CD14-positive monocyte (primary cell): ENCODE results near the gene PLA2G4A. TPM values are rescaled to one million over a fixed set of nuclear protein-coding genes. Genes with fewer than 3 reads are reported as not detected.

ENCODE experiments used
- DNase-seq, 3 donors: peaks; one replicate each; pipeline ENCODE4 v3.0.0-alpha.2; 2011 to 2022
- H2AFZ ChIP-seq: 2 replicates; pipeline ENCODE4 v1.6.0; 2012; ENCODE audit warnings: mild to moderate bottlenecking, low read depth, low read length, inconsistent platforms; ENCODE audit not compliant: insufficient read depth, poor library complexity, severe bottlenecking
- H3K27ac ChIP-seq, 2 donors: 1 replicate in 1 of 2; 2 replicates in 1 of 2; pipeline ENCODE4 v1.5.1; 2012 to 2013; ENCODE audit warnings: low read length in 2 of 2, control low read depth in 1 of 2, inconsistent platforms in 1 of 2, low read depth in 1 of 2, mild to moderate bottlenecking in 1 of 2
- H3K27me3 ChIP-seq, 2 donors: one replicate each; pipeline versions ENCODE4 v1.6.0 to v1.6.1; 2011 to 2013; ENCODE audit warnings: low read length in 2 of 2; ENCODE audit not compliant: control insufficient read depth in 2 of 2, insufficient read depth in 2 of 2
- H3K36me3 ChIP-seq, 2 donors: replicated peaks in 1 of 2; 1 replicate in 1 of 2; 2 replicates in 1 of 2; pipeline versions ENCODE4 v1.5.1 to v1.6.1; 2012 to 2013; ENCODE audit warnings: low read length in 2 of 2, control low read depth in 1 of 2, inconsistent platforms in 1 of 2, mild to moderate bottlenecking in 1 of 2; ENCODE audit not compliant: insufficient read depth in 2 of 2, control insufficient read depth in 1 of 2
- H3K4me1 ChIP-seq, 2 donors: 1 replicate in 1 of 2; 2 replicates in 1 of 2; pipeline versions ENCODE4 v1.5.1 to v1.6.1; 2012 to 2013; ENCODE audit warnings: low read length in 2 of 2, control low read depth in 1 of 2, inconsistent platforms in 1 of 2, mild to moderate bottlenecking in 1 of 2, moderate library complexity in 1 of 2; ENCODE audit not compliant: insufficient read depth in 2 of 2, control insufficient read depth in 1 of 2
- H3K4me2 ChIP-seq: replicated peaks from 2 replicates; pipeline ENCODE3; 2012; ENCODE audit warnings: low read length, moderate library complexity, mild to moderate bottlenecking; ENCODE audit not compliant: poor library complexity, severe bottlenecking; ENCODE audit errors: extremely low read depth
- H3K4me3 ChIP-seq, 3 experiments: fragments of 200-600 bp in 1 of 3; sonication (generic) in 1 of 3; replicated peaks in 1 of 3; 1 replicate in 2 of 3; 2 replicates in 1 of 3; pipeline ENCODE4 v1.5.1; 2011 to 2013; ENCODE audit warnings: low read length in 3 of 3, mild to moderate bottlenecking in 3 of 3, control low read depth in 2 of 3, low read depth in 2 of 3, inconsistent platforms in 1 of 3, moderate library complexity in 1 of 3
- H3K79me2 ChIP-seq: 2 replicates; pipeline ENCODE4 v1.6.0; 2012; ENCODE audit warnings: mild to moderate bottlenecking, control low read depth, inconsistent platforms, low read length, moderate library complexity; ENCODE audit not compliant: insufficient read depth
- H3K9ac ChIP-seq: 2 replicates; pipeline ENCODE4 v1.6.0; 2017; ENCODE audit warnings: low read length, mild to moderate bottlenecking; ENCODE audit not compliant: insufficient read depth, poor library complexity, severe bottlenecking
- H3K9me3 ChIP-seq, 2 donors: replicated peaks in 1 of 2; 1 replicate in 1 of 2; 2 replicates in 1 of 2; pipeline versions ENCODE4 v1.5.1 to v1.6.1; 2012 to 2013; ENCODE audit warnings: low read length in 2 of 2, control low read depth in 1 of 2; ENCODE audit not compliant: control insufficient read depth in 1 of 2, insufficient read depth in 1 of 2
- H4K20me1 ChIP-seq: 2 replicates; pipeline ENCODE4 v1.6.0; 2012; ENCODE audit warnings: mild to moderate bottlenecking, low read length, control low read depth, moderate library complexity; ENCODE audit not compliant: insufficient read depth
- H3K27ac Mint-ChIP-seq, 7 donors: one replicate each; pipeline ENCODE4 v1.8.0; 2020; ENCODE audit warnings: mild to moderate bottlenecking in 7 of 7, mixed read lengths in 7 of 7, moderate library complexity in 6 of 7, inconsistent platforms in 2 of 7
- H3K27me3 Mint-ChIP-seq, 3 donors: one replicate each; pipeline ENCODE4 v1.8.0; 2021 to 2022; ENCODE audit warnings: low read depth in 3 of 3, mild to moderate bottlenecking in 3 of 3, mixed read lengths in 3 of 3, moderate library complexity in 3 of 3, inconsistent platforms in 1 of 3
- H3K36me3 Mint-ChIP-seq, 2 donors: one replicate each; pipeline ENCODE4 v1.8.0; 2020; ENCODE audit warnings: mixed read lengths in 2 of 2, inconsistent platforms in 1 of 2, mild to moderate bottlenecking in 1 of 2
- H3K4me1 Mint-ChIP-seq: one replicate; pipeline ENCODE4 v1.8.0; 2020; ENCODE audit warnings: mild to moderate bottlenecking, mixed read lengths
- H3K4me3 Mint-ChIP-seq, 2 donors: one replicate each; pipeline ENCODE4 v1.8.0; 2020; ENCODE audit warnings: mild to moderate bottlenecking in 2 of 2, mixed read lengths in 2 of 2, moderate library complexity in 1 of 2
- H3K9me3 Mint-ChIP-seq, 7 donors: one replicate each; pipeline ENCODE4 v1.8.0; 2020 to 2022; ENCODE audit warnings: mixed read lengths in 7 of 7, mild to moderate bottlenecking in 6 of 7, moderate library complexity in 6 of 7, inconsistent platforms in 2 of 7
- WGBS: methylation state at CpG from one replicate; pipeline ENCODE4 v1.1.5; 2013; ENCODE audit warnings: missing lambda C conversion rate; ENCODE audit not compliant: insufficient coverage; 5-methylcytosine and 5-hydroxymethylcytosine counted together
- intact Hi-C, 2 donors: fragments of 100-400 bp; cut with micrococcal nuclease; formaldehyde crosslinking; loops; one replicate each; pipeline versions ENCODE4 v1.15.0 to v1.15.1; 2023
- polyA plus RNA-seq, 3 donors: library from polyadenylated mRNA; depleted of rRNA in 1 of 3; unstranded in 2 of 3; stranded (reverse) in 1 of 3; fragments of 300-500 nt in 2 of 3; fragments of >200 nt in 1 of 3; fragmentation: Illumina TruSeq in 2 of 3; gene quantifications; 1 replicate in 2 of 3; 2 replicates in 1 of 3; pipeline ENCODE4 v1.2.3, GENCODE V29; 2012 to 2021
- TF ChIP-seq, protein P1 (sequence below): fragments of 200-600 bp; IDR thresholded peaks from one replicate; pipeline ENCODE4 v1.8.0; 2022; ENCODE audit warnings: antibody characterized with exemption, mild to moderate bottlenecking

Gene PLA2G4A
- polyA plus RNA-seq, 3 donors, result 1.4 to 4.5 (median 4.1) TPM

- Histone ChIP-seq H3K36me3 (no peaks in the 10 kb centered on the region), H3K79me2 (no peaks in the 10 kb centered on the region), H3K4me2 (no peak overlapping the region), H3K9ac (no peak overlapping the region), H3K9me3 (peaks cover 0 to 6% of the 10 kb centered on the region in 2 donors), H2AFZ (no peak overlapping the region), H3K27me3 (no peaks in the 10 kb centered on the region), H3K27ac (no peak overlapping the region), H3K4me3 (no peak overlapping the region), H3K4me1 (peaks cover 6 to 7% of the 10 kb centered on the region in 2 donors), H4K20me1 (no peaks in the 10 kb centered on the region)
- Mint-ChIP-seq H3K9me3 (peaks cover 0 to 9% (median 2%) of the 10 kb centered on the region in 7 donors), H3K4me3 (no peak overlapping the region), H3K27ac (no peak overlapping the region), H3K36me3 (peaks cover 13 to 34% of the 10 kb centered on the region in 2 donors), H3K4me1 (peaks cover 7% of the 10 kb centered on the region), H3K27me3 (peaks cover 0 to 1% (median 0%) of the 10 kb centered on the region in 3 donors)
- intact Hi-C loops, result no loop called here
- TF ChIP-seq, protein P1, sequence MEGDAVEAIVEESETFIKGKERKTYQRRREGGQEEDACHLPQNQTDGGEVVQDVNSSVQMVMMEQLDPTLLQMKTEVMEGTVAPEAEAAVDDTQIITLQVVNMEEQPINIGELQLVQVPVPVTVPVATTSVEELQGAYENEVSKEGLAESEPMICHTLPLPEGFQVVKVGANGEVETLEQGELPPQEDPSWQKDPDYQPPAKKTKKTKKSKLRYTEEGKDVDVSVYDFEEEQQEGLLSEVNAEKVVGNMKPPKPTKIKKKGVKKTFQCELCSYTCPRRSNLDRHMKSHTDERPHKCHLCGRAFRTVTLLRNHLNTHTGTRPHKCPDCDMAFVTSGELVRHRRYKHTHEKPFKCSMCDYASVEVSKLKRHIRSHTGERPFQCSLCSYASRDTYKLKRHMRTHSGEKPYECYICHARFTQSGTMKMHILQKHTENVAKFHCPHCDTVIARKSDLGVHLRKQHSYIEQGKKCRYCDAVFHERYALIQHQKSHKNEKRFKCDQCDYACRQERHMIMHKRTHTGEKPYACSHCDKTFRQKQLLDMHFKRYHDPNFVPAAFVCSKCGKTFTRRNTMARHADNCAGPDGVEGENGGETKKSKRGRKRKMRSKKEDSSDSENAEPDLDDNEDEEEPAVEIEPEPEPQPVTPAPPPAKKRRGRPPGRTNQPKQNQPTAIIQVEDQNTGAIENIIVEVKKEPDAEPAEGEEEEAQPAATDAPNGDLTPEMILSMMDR, result no peak
- no peak for DNase-seq
- 100% methylated on average over 2 of the region's 6 CpGs for WGBS
These were observed 53.8 kb downstream of the PLA2G4A start for GRCh38 chr1:186882372-186883134.

DNA sequence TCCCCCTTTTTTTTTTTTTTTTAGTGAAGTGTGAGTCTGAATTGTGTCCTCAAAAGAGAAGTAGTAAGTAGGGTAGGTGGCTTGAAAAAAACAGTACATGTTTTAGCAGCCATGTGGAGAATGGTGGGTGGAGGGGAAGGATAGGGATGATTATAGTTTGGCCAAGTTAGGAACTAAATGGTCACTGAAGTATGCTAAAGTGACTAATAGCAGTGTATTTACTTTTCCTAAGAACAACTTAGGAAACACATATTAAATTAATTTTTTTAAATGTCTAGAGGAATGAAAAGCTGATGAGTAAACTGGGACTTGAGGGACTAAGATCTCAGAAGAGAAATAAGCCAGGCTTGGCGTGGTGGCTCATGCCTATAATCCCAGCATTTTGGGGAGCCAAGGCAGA, 55.5 kb downstream of the PLA2G4A start:
- no peak overlapping the region for H3K27ac Mint-ChIP-seq
- Histone ChIP-seq H3K36me3 (no peaks in the 10 kb centered on the region), H2AFZ (no peak overlapping the region), H4K20me1 (no peaks in the 10 kb centered on the region), H3K27ac (no peak overlapping the region), H3K9me3 (peaks cover 0 to 6% of the 10 kb centered on the region in 2 donors), H3K4me1 (peaks cover 6 to 7% of the 10 kb centered on the region in 2 donors), H3K9ac (no peak overlapping the region), H3K27me3 (no peaks in the 10 kb centered on the region), H3K79me2 (peaks cover 11% of the 10 kb centered on the region), H3K4me2 (no peak overlapping the region), H3K4me3 (no peak overlapping the region)
- H3K27me3 Mint-ChIP-seq, result peaks cover 0 to 1% (median 0%) of the 10 kb centered on the region in 3 donors
- peaks cover 13 to 40% of the 10 kb centered on the region in 2 donors for H3K36me3 Mint-ChIP-seq
- no peak overlapping the region for H3K4me3 Mint-ChIP-seq
- WGBS, result 100% methylated on average over 1 of the region's 1 CpG
- H3K4me1 Mint-ChIP-seq, result peaks cover 7% of the 10 kb centered on the region
- DNase-seq, result no peak
- intact Hi-C loops, result no loop called here
- H3K9me3 Mint-ChIP-seq, result peaks cover 0 to 9% (median 2%) of the 10 kb centered on the region in 7 donors
- TF ChIP-seq, protein P1, result no peak
